Activated CD8-positive, alpha-beta T cell treated with anti-CD3 and anti-CD28 coated beads, Interleukin-2, amount 10 ng/mL, durations not matched to agents 7 days and 5 days (primary cell): ENCODE results near the gene SLC47A2. TPM values are rescaled to one million over a fixed set of nuclear protein-coding genes. Genes with fewer than 3 reads are reported as not detected.

Experiments used
- ATAC-seq: fragments of 150-1000 bp; cut with Tn5 transposase; one replicate; pipeline ENCODE4 v1.10.0; 2021; ENCODE audit warnings: moderate library complexity
- CTCF ChIA-PET: fragments of 350-600 bp; sonication (Branson Sonifier 250); formaldehyde crosslinking; loops from one replicate; lab custom pipeline; 2021; ENCODE audit warnings: antibody characterized with exemption; lab: Charles Lee
- POLR2A ChIA-PET: fragments of 350-600 bp; sonication (Branson Sonifier 250); formaldehyde crosslinking; loops from one replicate; lab custom pipeline; 2021; ENCODE audit warnings: antibody characterized with exemption; lab: Charles Lee
- DNase-seq: peaks from one replicate; pipeline ENCODE4 v3.0.0-alpha.2; 2020
- H3K27ac Mint-ChIP-seq: one replicate; pipeline ENCODE4 v1.8.0; 2021; ENCODE audit warnings: mild to moderate bottlenecking, mixed read lengths
- H3K27me3 Mint-ChIP-seq: one replicate; pipeline ENCODE4 v1.8.0; 2021; ENCODE audit warnings: low read depth, mixed read lengths
- H3K36me3 Mint-ChIP-seq: one replicate; pipeline ENCODE4 v1.8.0; 2021; ENCODE audit warnings: low read depth, mixed read lengths
- H3K4me1 Mint-ChIP-seq: one replicate; pipeline ENCODE4 v1.8.0; 2021; ENCODE audit warnings: low read depth, mixed read lengths
- H3K4me3 Mint-ChIP-seq: one replicate; pipeline ENCODE4 v1.8.0; 2021; ENCODE audit warnings: mild to moderate bottlenecking, mixed read lengths
- H3K9me3 Mint-ChIP-seq: one replicate; pipeline ENCODE4 v1.8.0; 2022; ENCODE audit warnings: mixed read lengths; ENCODE audit not compliant: insufficient read depth
- total RNA-seq, 2 experiments: library from RNA; stranded (reverse); gene quantifications; one replicate each; pipeline ENCODE4 v1.2.3, GENCODE V29; 2021

SLC47A2 gene
- total RNA-seq, 2 experiments from 2014 or later: not detected

DNA sequence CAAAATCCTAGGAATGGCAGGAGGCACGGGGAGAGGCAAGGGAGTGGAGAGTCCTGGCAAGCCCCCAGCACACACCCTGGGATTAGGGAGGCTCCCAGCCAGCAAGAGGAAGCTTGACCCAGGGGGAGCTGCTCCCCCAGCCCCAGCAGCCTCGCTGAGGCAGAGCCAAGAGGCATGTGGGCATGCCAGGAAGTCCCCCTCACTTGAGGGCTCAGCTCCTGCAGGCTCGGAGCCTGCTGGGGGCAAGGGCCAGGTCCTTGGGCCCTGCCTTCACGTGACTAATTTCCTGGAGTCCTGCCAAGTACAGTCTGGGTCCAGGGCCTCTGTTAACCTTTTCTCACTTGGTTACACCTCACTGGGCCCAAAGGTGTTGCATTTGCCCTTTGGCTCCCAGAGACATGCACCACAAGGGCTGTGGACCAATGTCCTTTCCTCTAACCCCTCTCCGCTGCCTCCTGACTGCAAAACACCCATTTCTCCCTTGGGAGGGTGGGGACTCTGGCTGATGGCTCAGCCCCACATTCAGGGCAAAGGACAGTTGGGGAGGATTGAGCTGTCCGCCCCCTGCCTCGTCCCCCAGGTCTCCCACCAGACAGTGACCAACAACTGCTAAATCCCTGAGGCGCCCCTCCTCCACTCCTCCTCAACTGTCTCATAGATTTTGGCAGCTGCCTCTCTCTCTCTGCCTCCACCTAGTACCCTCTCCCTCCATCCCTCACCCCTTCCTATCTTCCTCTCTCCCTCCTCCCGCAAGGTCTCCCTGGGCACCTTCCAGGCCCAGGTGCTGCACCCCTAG is 4.4 kb upstream of the SLC47A2 start:
- H3K9me3 Mint-ChIP-seq: no peaks in the 10 kb centered on the region
- CTCF ChIA-PET: interaction anchor here (1.5 kb wide), 1 partner anchor 46 kb away, joined by 5 read pairs; no protein-coding TSS in a partner anchor
- ATAC-seq (no peak), DNase-seq (no peak)
- H3K27me3 Mint-ChIP-seq: no peaks in the 10 kb centered on the region
- peaks cover 8% of the 10 kb centered on the region for H3K4me1 Mint-ChIP-seq
- no peak overlapping the region for H3K4me3 Mint-ChIP-seq
- no peak overlapping the region for H3K27ac Mint-ChIP-seq
- H3K36me3 Mint-ChIP-seq: no peaks in the 10 kb centered on the region
- POLR2A ChIA-PET: no interaction called here

DNA sequence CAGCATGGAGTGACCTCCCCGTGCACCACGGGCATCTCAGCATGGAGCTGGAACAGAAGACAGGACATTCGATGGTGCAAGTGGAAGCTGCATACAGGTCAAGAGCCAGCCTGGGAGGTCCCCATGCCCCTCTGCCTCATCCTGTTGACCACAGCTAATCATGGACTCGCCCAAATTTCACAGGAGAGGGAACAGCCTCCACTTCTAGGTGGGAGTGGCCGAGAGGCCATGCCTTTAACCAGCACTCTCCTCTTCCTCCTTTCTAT is 3.8 kb upstream of the SLC47A2 start:
- POLR2A ChIA-PET: no interaction called here
- H3K36me3 Mint-ChIP-seq: no peaks in the 10 kb centered on the region
- CTCF ChIA-PET: interaction anchor here (1.5 kb wide), 1 partner anchor 47 kb away, joined by 5 read pairs; no protein-coding TSS in a partner anchor
- no peak overlapping the region for H3K27ac Mint-ChIP-seq
- H3K9me3 Mint-ChIP-seq: no peaks in the 10 kb centered on the region
- no peaks in the 10 kb centered on the region for H3K27me3 Mint-ChIP-seq
- no peak for DNase-seq
- H3K4me3 Mint-ChIP-seq: no peak overlapping the region
- H3K4me1 Mint-ChIP-seq: peaks cover 6% of the 10 kb centered on the region
- ATAC-seq: no peak

DNA sequence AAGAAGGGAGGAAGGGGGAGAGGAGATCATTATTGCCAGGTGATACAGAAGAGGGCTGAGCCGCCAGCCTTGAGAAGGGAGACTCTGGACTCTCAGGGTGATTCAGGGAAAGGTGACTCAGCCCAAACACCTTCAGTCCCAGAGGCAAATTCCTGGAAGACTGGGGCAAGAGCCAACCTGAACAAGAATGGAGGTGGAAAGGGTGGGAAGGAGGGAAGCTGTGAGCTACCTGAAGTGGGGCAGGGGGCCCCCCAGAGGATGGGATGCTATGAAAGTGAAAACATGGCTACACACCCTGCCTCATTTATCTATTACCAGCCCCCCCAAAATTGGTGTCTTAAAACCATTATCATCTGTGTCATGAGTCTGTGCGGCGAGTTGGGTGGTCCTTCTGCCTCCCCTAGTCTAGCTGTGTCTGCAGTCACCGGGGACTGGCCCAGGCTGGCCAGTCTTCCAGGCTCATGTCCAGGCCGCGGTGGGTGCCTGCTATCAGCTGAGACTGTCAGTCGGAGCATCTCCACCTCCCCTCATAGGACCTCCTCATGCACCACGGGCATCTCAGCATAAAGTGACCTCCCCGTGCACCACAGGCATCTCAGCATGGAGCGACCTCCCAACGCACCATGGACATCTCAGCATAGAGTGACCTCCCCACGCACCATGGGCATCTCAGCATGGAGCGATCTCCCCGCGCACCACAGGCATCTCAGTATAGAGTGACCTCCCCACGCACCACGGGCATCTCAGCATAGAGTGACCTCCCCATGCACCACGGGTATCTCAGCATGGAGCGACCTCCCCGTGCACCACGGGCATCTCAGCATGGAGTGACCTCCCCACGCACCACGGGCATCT is 3.2 kb upstream of the SLC47A2 start:
- Mint-ChIP-seq H3K9me3 (no peaks in the 10 kb centered on the region), H3K27ac (no peak overlapping the region), H3K4me3 (no peak overlapping the region), H3K4me1 (peaks cover 2% of the 10 kb centered on the region), H3K36me3 (no peaks in the 10 kb centered on the region), H3K27me3 (no peaks in the 10 kb centered on the region)
- ChIA-PET CTCF (interaction anchor here (1.4 kb wide), 1 partner anchor 71 kb away, joined by 4 read pairs; the partner anchor contains the start of gene ALDH3A2), POLR2A (no interaction called here)
- DNase-seq: no peak
- ATAC-seq: no peak

DNA sequence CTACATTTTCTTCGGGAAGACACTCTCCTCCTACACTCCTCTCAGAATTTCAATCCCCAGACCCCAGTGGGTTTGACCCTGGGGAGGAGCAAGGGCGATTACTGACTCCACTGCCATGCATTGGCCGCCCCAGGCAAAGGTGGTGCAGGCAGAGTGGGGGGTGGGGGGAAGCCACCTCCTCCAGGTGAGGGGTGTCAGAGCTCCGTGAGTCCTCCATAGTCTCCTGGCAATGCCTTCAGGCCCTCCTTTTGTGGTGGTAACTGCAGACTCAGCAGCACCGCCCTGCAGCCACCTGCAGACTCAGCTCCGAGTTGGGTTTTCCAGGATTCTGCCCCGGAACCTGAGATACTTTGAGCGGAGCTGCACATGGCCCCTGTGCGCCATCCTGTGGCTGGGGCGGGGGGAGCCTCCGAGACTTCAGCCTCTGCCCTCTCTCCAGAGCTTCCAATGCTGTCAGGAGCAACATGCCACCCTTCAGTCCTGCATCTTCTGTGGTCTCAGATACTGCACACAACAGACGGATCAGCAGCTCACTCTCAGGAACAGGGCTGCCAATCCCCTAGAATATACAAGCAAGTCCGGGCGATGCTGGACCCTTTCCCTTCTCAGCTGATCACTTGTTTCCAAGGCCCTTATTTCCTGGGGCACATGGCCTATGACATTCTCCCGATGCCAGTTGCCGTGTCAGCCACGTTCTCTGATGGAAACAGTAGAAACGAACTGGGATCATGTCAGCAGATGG is 2.4 kb upstream of the SLC47A2 start:
- Mint-ChIP-seq H3K27ac (no peak overlapping the region), H3K9me3 (no peaks in the 10 kb centered on the region), H3K36me3 (no peaks in the 10 kb centered on the region), H3K4me3 (no peak overlapping the region), H3K4me1 (no peaks in the 10 kb centered on the region), H3K27me3 (no peaks in the 10 kb centered on the region)
- ATAC-seq (no peak), DNase-seq (no peak)
- POLR2A ChIA-PET: no interaction called here
- CTCF ChIA-PET: interaction anchor here (1.4 kb wide), 1 partner anchor 71 kb away, joined by 4 read pairs; the partner anchor contains the start of gene ALDH3A2

DNA sequence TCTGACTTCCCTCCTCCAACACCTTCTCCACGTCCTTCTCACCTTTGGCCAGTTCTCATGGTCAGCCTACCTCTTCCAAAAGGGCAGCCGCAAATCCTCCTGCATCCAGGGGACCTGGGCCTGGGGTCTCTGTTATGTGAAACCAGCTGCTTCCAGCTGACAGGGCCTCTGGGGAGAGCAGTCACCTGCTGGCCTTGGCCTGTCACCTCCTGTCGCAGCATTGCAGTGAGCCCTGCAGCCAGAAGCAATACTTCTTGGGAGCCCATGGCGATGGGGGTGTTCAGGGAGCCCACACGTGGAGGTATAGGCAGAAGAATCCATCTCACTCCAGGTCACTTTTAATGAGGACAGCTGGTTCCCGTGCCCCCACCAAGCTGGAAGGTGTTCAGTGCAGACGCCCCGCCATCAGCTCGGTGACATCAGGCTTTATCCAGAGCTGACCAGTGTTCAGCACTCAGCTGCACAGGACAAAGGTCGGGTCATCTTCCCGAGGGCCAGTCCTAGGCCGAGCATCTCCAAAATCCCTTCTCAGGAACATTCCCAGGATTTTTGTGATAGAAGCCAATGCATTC is 1.7 kb upstream of the SLC47A2 start:
- H3K4me1 Mint-ChIP-seq: no peaks in the 10 kb centered on the region
- ChIA-PET CTCF (interaction anchor here (1.4 kb wide), 1 partner anchor 70 kb away, joined by 4 read pairs; the partner anchor contains the start of gene ALDH3A2), POLR2A (no interaction called here)
- no peaks in the 10 kb centered on the region for H3K9me3 Mint-ChIP-seq
- H3K4me3 Mint-ChIP-seq: no peak overlapping the region
- ATAC-seq (no peak), DNase-seq (no peak)
- H3K27ac Mint-ChIP-seq: no peak overlapping the region
- no peaks in the 10 kb centered on the region for H3K27me3 Mint-ChIP-seq
- no peaks in the 10 kb centered on the region for H3K36me3 Mint-ChIP-seq

DNA sequence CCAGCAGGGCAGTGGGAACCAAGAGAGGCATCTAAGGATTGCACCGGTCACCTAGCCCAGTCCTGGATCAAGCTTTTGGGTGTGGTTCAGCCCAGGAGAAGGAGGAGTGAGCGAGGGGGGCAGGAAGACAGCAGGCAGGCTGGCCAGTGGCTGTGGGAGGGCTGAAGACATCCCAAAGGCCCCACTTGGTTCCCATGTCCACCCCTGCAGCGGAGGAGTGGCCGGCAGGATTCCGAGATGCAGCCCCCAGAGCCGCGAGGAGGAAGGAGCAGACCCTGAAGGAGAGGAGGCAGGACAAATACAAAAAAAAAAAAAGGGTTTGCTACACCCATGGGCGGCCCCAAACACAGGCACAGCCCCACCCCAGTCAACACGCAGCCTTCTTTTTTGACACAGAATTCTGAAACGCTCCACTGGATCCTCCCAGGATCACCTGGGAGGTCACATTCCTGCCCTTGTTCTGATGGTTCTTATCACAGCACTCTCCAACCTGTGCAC is 1.1 kb upstream of the SLC47A2 start:
- no peaks in the 10 kb centered on the region for H3K9me3 Mint-ChIP-seq
- CTCF ChIA-PET: no interaction called here

DNA sequence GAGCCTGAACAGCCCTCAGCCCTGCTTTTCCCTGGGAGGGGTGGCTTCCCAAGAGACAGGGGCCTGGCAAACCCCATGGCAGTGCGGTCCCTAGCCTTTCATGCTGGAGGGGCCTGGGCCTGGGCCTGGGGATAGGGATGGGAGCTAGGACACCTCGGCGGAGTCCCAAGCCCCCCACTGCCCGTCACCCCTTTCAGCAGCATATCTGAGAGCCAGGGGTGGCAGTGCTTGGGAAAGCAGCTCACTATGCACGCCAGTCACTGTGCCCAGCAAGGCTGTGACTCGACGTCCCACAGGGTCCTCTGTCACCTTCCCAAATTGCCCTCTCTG is 612 bp upstream of the SLC47A2 start:
- Mint-ChIP-seq H3K27me3 (no peaks in the 10 kb centered on the region), H3K4me1 (no peaks in the 10 kb centered on the region), H3K36me3 (no peaks in the 10 kb centered on the region), H3K27ac (no peak overlapping the region), H3K4me3 (no peak overlapping the region), H3K9me3 (no peaks in the 10 kb centered on the region)
- DNase-seq: no peak
- no peak for ATAC-seq
- ChIA-PET CTCF (no interaction called here), POLR2A (no interaction called here)

More for the DNA sequence above, 1.1 kb upstream of the SLC47A2 start:
- Mint-ChIP-seq H3K4me1 (no peaks in the 10 kb centered on the region), H3K4me3 (no peak overlapping the region), H3K27me3 (no peaks in the 10 kb centered on the region), H3K27ac (no peak overlapping the region), H3K36me3 (no peaks in the 10 kb centered on the region)
- DNase-seq (no peak), ATAC-seq (no peak)
- POLR2A ChIA-PET: no interaction called here

DNA sequence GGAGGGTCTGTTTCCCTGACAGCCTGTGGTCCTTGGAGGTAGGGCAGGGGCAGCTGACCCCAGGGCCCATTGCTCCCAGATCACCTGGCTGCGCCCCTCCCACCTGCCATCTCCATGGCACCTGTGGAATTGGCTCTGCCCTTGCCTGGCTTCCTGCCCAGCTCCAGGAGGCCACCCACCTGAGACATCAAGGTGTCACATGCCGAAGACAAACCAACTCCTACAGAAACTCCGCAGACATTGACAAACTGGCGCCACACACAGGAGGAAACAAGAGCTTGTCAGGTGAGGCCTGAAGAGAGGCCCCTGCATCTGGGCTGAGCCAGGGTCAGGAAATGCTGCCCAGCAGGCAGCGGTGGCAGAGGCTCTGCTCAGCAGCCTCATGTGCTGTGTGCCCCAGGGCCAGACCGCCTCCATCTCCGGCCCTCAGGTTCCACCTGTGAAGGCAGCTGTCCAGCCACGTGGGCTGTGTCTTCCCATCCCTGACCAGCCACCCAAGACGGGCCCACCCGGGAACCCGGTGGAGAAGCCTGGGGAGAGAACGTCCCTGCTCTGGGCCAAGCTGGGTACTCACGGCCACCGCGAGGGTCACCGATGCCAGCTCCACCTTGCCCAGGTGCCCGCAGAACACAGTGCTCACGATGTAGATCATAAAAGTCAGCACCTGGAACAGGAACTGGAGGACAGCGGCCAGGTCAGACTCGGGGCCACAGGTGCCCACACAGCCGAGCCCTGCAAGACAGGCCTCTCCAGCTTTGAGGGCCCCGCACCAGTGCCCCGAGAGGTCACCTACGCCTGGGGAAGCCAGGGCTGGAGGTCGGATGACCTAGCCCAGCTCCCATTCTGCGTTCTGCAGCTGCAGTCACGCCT is 1.6 kb downstream of the SLC47A2 start:
- ATAC-seq: no peak

DNA sequence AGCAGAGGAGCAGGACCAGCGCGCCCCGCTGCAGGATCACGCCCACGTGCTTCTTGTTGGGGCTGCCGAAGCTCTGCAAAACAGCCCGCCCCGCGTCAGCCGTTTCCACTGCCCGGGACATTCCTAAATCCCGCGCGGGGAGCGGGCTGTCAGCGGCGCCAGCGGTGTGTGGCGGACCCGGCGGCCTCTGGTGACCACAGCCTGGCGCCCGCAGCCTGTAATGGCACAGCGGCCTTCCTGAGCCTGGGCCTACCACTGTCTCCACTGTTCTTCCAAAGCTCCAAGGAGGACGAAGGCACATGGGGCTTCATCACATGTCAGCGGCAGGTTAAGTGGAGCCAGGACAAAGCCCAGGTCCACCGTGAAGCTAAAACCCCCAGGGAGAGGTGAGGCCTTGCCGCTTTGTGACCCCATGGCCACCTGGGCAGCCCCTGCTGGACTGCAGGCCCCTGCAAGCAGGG is 2.5 kb downstream of the SLC47A2 start:
- Mint-ChIP-seq H3K9me3 (no peaks in the 10 kb centered on the region), H3K27ac (no peak overlapping the region), H3K4me3 (no peak overlapping the region), H3K36me3 (no peaks in the 10 kb centered on the region), H3K4me1 (no peaks in the 10 kb centered on the region), H3K27me3 (no peaks in the 10 kb centered on the region)
- ATAC-seq: no peak
- ChIA-PET POLR2A (no interaction called here), CTCF (no interaction called here)
- DNase-seq: no peak

More for the DNA sequence above, 1.6 kb downstream of the SLC47A2 start:
- ChIA-PET CTCF (no interaction called here), POLR2A (no interaction called here)
- Mint-ChIP-seq H3K9me3 (no peaks in the 10 kb centered on the region), H3K27me3 (no peaks in the 10 kb centered on the region), H3K4me3 (no peak overlapping the region), H3K4me1 (no peaks in the 10 kb centered on the region), H3K27ac (no peak overlapping the region), H3K36me3 (no peaks in the 10 kb centered on the region)
- DNase-seq: no peak

DNA sequence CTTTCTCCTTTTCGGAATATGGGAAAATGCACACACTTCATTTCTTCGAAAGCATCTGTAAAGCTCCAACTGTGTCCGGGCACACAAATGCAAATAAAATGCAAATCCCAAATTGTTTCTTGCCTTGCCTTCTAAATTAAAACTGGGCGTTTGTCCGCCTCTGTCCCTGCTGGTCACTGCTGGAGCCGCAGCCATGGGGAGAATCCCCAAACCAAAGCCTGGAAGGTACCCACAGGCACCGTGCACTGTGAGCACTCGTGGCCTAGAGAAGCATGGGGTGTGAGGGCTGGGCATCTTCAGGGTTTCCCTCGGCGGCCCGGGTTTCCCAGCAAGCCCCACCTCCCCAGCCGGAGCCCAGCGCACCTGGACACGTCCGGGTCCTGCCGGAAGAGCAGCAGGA is 2.9 kb downstream of the SLC47A2 start:
- H3K27ac Mint-ChIP-seq: no peak overlapping the region
- no peaks in the 10 kb centered on the region for H3K27me3 Mint-ChIP-seq
- ChIA-PET CTCF (no interaction called here), POLR2A (no interaction called here)
- ATAC-seq (no peak), DNase-seq (no peak)
- H3K36me3 Mint-ChIP-seq: no peaks in the 10 kb centered on the region
- H3K9me3 Mint-ChIP-seq: no peaks in the 10 kb centered on the region
- no peak overlapping the region for H3K4me3 Mint-ChIP-seq
- H3K4me1 Mint-ChIP-seq: no peaks in the 10 kb centered on the region
